Neuronal stem cell (in vitro differentiated cells): ENCODE results near the gene CAMK1G.

Source experiments
- DNase-seq: peaks from one replicate; pipeline ENCODE4 v3.0.0-alpha.2; 2013; ENCODE audit warnings: low spot score
- H2AFZ ChIP-seq: one replicate; pipeline ENCODE4 v1.6.1; 2013; ENCODE audit warnings: mild to moderate bottlenecking, low read length, inconsistent platforms
- H2AK5ac ChIP-seq: 2 replicates; pipeline ENCODE4 v1.6.1; 2013; ENCODE audit warnings: low read depth, mild to moderate bottlenecking, inconsistent platforms, low read length, moderate library complexity, mixed read lengths
- H2BK120ac ChIP-seq: 2 replicates; pipeline ENCODE4 v1.6.1; 2013; ENCODE audit warnings: low read depth, mild to moderate bottlenecking, inconsistent platforms, low read length, moderate library complexity, mixed read lengths
- H2BK12ac ChIP-seq: one replicate; pipeline ENCODE4 v1.6.1; 2013; ENCODE audit warnings: low read length, inconsistent platforms
- H2BK15ac ChIP-seq: 2 replicates; pipeline ENCODE4 v1.6.1; 2013; ENCODE audit warnings: mild to moderate bottlenecking, low read length, inconsistent platforms, mixed read lengths
- H2BK5ac ChIP-seq: one replicate; pipeline ENCODE4 v1.6.1; 2013; ENCODE audit warnings: inconsistent platforms, mild to moderate bottlenecking, low read length, moderate library complexity
- H3K14ac ChIP-seq: one replicate; pipeline ENCODE4 v1.6.1; 2013; ENCODE audit warnings: low read length, inconsistent platforms
- H3K18ac ChIP-seq: 2 replicates; pipeline ENCODE4 v1.6.1; 2013; ENCODE audit warnings: low read length, inconsistent platforms
- H3K23ac ChIP-seq: 2 replicates; pipeline ENCODE4 v1.6.1; 2013; ENCODE audit warnings: low read depth, mild to moderate bottlenecking, mixed read lengths, low read length, inconsistent platforms; ENCODE audit not compliant: poor library complexity
- H3K27ac ChIP-seq: replicated peaks from 3 replicates; pipeline ENCODE4 v1.5.1; 2013; ENCODE audit warnings: low read length, inconsistent platforms
- H3K27me3 ChIP-seq, 3 experiments: 2 replicates each; pipeline ENCODE4 v1.6.1; 2013; ENCODE audit warnings: low read length in 3 of 3, mild to moderate bottlenecking in 2 of 3, inconsistent platforms in 1 of 3, low read depth in 1 of 3, mixed read lengths in 1 of 3, moderate library complexity in 1 of 3; ENCODE audit not compliant: control insufficient read depth in 3 of 3, insufficient read depth in 3 of 3
- H3K36me3 ChIP-seq, 2 donors: replicated peaks in 1 of 2; 2 replicates each; pipeline ENCODE4 v1.6.1; 2013; ENCODE audit warnings: low read length in 2 of 2; ENCODE audit not compliant: control insufficient read depth in 2 of 2, insufficient read depth in 2 of 2
- H3K4ac ChIP-seq: 2 replicates; pipeline ENCODE4 v1.6.1; 2013; ENCODE audit warnings: inconsistent platforms, mild to moderate bottlenecking, low read length, moderate library complexity
- H3K4me1 ChIP-seq, 2 donors: 1 replicate in 1 of 2; 2 replicates in 1 of 2; pipeline ENCODE4 v1.6.1; 2013; ENCODE audit warnings: low read length in 2 of 2, low read depth in 1 of 2; ENCODE audit not compliant: control insufficient read depth in 2 of 2, insufficient read depth in 1 of 2
- H3K4me2 ChIP-seq: one replicate; pipeline ENCODE4 v1.6.1; 2013; ENCODE audit warnings: mild to moderate bottlenecking, low read length, inconsistent platforms; ENCODE audit not compliant: insufficient read depth, poor library complexity, severe bottlenecking
- H3K4me3 ChIP-seq, 2 donors: 2 replicates each; pipeline ENCODE4 v1.5.1; 2013; ENCODE audit warnings: low read length in 2 of 2, mild to moderate bottlenecking in 2 of 2, inconsistent platforms in 1 of 2, moderate library complexity in 1 of 2
- H3K79me1 ChIP-seq: one replicate; pipeline ENCODE4 v1.6.1; 2013; ENCODE audit warnings: low read depth, mild to moderate bottlenecking, inconsistent platforms, low read length, moderate library complexity
- H3K9ac ChIP-seq: one replicate; pipeline ENCODE4 v1.6.1; 2013; ENCODE audit warnings: mild to moderate bottlenecking, low read depth, low read length, inconsistent platforms; ENCODE audit not compliant: poor library complexity
- H3K9me3 ChIP-seq, 2 donors: replicated peaks in 1 of 2; 2 replicates each; pipeline versions ENCODE3 to v1.6.1; 2013; ENCODE audit warnings: low read length in 2 of 2, mild to moderate bottlenecking in 2 of 2, inconsistent platforms in 1 of 2, low read depth in 1 of 2, mixed read lengths in 1 of 2, moderate library complexity in 1 of 2; ENCODE audit not compliant: control insufficient read depth in 2 of 2, insufficient read depth in 1 of 2
- H4K8ac ChIP-seq: one replicate; pipeline ENCODE4 v1.6.1; 2013; ENCODE audit warnings: low read depth, mild to moderate bottlenecking, inconsistent platforms, low read length, moderate library complexity
- H4K91ac ChIP-seq: one replicate; pipeline ENCODE4 v1.6.1; 2013; ENCODE audit warnings: low read length, low read depth, mild to moderate bottlenecking, inconsistent platforms; ENCODE audit not compliant: poor library complexity
- WGBS, 2 donors: extraction: QIAGEN DNeasy Blood & Tissue Kit; methylation state at CpG; one replicate each; pipeline ENCODE4 v1.1.7; 2013; ENCODE audit warnings: missing lambda C conversion rate in 2 of 2, mixed read lengths in 1 of 2; ENCODE audit not compliant: insufficient read length in 2 of 2, insufficient replicate concordance in 1 of 2; ENCODE audit errors: extremely low coverage in 2 of 2; 5-methylcytosine and 5-hydroxymethylcytosine counted together

Gene CAMK1G

DNA sequence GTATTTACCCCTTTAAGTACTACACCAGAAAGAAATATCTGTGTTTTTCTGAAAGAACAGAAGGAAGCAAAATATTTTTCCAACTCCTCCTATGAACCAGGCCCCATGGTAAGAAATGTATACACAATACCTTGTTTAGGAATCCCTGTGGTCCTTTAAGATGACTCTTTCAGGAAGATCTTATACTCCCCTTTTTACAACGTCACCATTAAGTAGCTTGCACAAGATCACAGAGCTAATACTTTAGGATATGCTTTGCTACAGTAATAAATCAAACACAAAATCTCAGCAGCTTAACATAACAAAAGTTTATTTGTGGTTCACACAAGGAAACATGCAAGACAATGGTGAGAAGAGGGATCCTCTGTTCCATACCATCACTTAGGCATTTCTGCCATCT lies 77.6 kb downstream of the CAMK1G start:
- Histone ChIP-seq H3K4me2 (no peak overlapping the region), H3K9ac (no peak overlapping the region), H3K79me1 (no peaks in the 10 kb centered on the region), H3K4me1 (peaks cover 0 to 14% of the 10 kb centered on the region in 2 donors), H3K14ac (no peak overlapping the region), H2BK15ac (no peak overlapping the region), H3K4ac (no peak overlapping the region), H3K4me3 (no peak overlapping the region), H3K23ac (no peak overlapping the region), H2BK120ac (no peak overlapping the region), H2AK5ac (no peak overlapping the region), H3K18ac (no peak overlapping the region), H4K91ac (no peak overlapping the region), H2BK12ac (no peak overlapping the region), H3K9me3 (no peaks in the 10 kb centered on the region), H4K8ac (no peak overlapping the region), H3K27me3 (no peaks in the 10 kb centered on the region), H2BK5ac (no peak overlapping the region), H2AFZ (no peak overlapping the region), H3K27ac (no peak overlapping the region), H3K36me3 (no peaks in the 10 kb centered on the region)
- no peak for DNase-seq
- no CpG with 5 or more reads among the region's 1 CpG for WGBS, 2 donors

DNA sequence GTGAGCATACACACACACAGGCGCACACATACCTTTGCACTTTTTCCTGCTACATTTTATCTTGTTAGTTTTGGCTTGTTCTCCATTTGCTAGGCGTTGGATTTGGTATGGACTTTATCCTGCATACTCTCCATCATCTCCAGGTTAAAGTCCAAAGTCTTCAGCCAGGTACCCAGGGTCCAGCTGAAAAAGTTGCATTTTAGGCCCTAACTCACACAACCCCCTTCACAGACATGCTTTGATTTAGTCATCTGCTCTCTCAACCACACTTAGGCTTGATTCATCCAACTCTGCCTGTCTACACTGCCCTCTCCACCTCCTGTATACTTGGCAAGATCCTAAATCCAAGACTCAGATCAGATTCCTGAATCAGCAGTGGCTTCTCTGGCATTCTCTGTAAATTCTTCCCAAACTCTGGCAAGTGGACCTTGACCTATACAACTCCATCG lies 79.4 kb downstream of the CAMK1G start:
- no peak overlapping the region for H3K4ac ChIP-seq
- H3K23ac ChIP-seq = no peak overlapping the region
- H4K91ac ChIP-seq = no peak overlapping the region
- no CpG with 5 or more reads among the region's 3 CpGs for WGBS, 2 donors
- no peak overlapping the region for H2AFZ ChIP-seq
- no peak overlapping the region for H2BK15ac ChIP-seq
- DNase-seq = no peak
- no peak overlapping the region for H3K18ac ChIP-seq
- no peaks in the 10 kb centered on the region for H3K27me3 ChIP-seq
- H3K4me2 ChIP-seq = no peak overlapping the region
- no peaks in the 10 kb centered on the region for H3K79me1 ChIP-seq
- H3K9ac ChIP-seq = no peak overlapping the region
- H3K4me1 ChIP-seq = peaks cover 0 to 7% of the 10 kb centered on the region in 2 donors
- H3K4me3 ChIP-seq = no peak overlapping the region
- H3K14ac ChIP-seq = no peak overlapping the region
- no peaks in the 10 kb centered on the region for H3K9me3 ChIP-seq
- no peaks in the 10 kb centered on the region for H3K36me3 ChIP-seq
- no peak overlapping the region for H3K27ac ChIP-seq
- no peak overlapping the region for H2BK120ac ChIP-seq
- H2AK5ac ChIP-seq = no peak overlapping the region
- no peak overlapping the region for H4K8ac ChIP-seq
- H2BK5ac ChIP-seq = no peak overlapping the region
- H2BK12ac ChIP-seq = no peak overlapping the region
